GM19239 (cell line): ENCODE results near the gene GALNT9.
"Not testable (repeated sequence)": the region's sequence is repeated elsewhere in the genome, so short reads cannot be mapped to it uniquely, and the experiment has no call there.

Source experiments
- DNase-seq: peaks from one replicate; pipeline ENCODE4 v3.0.0; 2011; ENCODE audit warnings: low spot score; ENCODE audit not compliant: insufficient read length
- FAIRE-seq: peaks from 2 replicates; lab custom pipeline; 2011; peaks lifted over from hg19 to GRCh38; lab: Jason Lieb, UNC

GALNT9 gene

DNA sequence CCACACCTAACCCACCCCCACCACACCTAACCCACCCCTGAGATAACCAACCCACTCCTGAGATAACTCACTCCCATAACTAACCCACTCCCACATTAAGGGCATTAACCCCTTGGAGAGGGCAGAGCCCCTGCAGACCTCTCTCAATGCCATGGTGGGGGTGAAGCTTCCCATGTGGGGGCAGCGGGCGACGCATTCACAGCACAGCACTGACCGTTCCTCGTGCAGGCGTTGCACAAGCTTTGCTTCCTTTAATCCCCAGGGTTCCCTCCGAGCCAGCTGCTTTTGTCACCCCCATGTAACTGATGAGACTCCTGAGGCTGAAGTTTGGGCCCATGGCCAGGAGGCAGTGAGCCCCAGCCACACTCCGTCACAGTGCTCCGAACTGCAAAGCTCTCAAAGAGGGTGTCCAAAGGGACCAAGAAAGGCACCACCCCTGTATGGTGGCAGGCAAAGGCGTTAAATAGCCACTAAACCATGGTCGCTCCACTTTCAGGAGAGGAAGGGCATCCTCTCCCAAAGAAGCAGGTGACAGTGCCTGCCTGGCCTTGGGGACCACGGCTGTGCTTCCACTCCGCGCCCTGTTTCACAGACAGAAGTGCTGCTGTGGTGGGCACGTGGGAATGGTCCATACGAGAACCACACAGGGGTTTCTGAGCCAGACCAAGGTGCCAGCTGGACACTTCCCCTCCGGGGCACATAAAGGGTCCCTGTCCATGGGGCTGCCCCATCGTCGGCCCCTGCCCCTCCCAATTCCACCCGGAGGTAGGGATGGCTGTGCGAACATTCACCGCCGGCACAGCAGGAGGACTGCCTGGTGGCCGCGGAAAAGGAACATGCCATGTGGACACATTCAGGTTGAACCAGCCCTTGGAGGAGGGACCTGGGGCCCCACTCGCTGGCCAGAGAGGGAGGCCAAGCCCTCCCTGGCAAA lies 28.3 kb downstream of the GALNT9 start:
- no peak for DNase-seq
- FAIRE-seq = no peak

DNA sequence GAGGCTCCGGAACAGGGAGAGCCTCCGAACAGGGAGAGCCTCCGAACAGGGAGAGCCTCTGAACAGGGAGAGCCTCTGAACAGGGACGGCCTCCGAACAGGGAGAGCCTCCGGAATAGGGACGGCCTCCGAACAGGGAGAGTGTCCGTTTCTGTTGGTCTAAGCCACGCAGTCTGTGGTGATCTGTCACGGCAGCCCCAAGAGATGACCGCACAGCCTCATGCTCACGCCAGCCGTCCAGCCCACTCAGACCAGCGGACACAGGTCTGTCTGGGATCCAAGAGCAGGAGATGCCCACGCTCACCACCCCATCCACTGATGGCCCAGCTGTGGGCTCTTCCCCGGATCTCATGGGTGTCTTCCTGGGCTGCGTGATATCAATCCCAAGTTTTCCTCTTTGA lies 33.3 kb downstream of the GALNT9 start:
- FAIRE-seq (no peak), DNase-seq (no peak)

DNA sequence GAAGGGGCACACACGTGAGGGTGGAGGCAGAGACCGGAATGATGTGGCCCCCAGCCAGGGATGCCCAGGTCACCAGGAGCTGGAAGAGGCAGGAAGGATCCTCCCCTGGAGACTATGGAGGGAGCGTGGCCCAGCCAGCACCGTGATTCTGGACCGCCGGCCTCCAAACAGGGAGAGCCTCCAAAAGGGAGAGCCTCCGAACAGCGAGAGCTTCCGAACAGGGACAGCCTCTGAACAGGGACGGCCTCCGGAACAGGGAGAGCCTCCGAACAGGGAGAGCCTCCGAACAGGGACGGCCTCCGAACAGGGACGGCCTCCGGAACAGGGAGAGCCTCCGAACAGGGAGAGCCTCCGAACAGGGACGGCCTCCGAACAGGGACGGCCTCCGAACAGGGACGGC lies 33.8 kb downstream of the GALNT9 start:
- DNase-seq, FAIRE-seq: not testable (repeated sequence)

GRCh38 chr12:132295101-132295526 lies 34.3 kb downstream of the GALNT9 start:
- no peak for DNase-seq

DNA sequence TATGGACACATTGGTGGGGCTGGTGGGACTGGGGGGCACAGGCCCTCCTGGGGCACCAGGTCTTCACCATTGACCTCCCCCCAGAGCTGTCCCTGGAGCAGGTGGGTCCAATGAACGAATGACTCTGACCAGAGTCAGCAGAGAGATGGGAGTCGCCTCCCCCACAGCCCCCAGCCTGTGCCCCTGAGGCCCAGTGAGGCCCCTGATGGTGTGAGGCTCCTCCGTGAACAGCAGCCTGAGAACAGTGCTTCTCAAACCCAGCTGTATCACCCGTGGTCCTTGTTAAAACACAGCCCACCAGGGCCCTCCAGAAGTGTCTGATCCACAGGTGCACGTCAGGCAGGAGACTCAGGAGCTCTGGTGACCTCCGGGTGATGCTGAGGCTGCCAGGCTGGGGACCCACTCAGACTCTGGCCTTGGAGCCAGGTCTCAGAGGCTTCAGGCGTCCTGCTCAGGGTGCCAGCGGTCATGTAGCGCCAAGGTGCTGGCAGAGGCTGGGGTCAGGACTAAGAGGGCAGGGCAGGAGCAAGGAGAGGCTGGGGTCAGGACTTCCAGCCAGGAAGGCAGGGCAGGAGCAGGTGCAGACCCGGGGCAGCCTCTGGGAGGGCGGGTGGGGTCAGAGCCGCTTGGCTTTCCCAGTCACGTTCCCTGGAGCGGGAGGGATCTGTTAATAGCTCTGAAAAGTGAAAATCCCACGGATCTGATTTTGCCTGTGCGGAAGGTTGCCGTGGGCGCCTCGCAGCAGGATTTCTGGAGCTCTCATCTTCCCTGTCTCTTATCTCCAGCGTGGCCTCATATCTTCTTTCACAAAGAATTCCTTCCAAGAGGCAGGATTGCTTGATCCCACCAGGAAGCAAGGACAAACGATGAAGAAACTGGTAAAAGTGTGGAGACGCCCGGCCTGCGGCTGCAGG lies 35.0 kb downstream of the GALNT9 start:
- DNase-seq = no peak

More at GRCh38 chr12:132295101-132295526, 34.3 kb downstream of the GALNT9 start:
- no peak for FAIRE-seq

DNA sequence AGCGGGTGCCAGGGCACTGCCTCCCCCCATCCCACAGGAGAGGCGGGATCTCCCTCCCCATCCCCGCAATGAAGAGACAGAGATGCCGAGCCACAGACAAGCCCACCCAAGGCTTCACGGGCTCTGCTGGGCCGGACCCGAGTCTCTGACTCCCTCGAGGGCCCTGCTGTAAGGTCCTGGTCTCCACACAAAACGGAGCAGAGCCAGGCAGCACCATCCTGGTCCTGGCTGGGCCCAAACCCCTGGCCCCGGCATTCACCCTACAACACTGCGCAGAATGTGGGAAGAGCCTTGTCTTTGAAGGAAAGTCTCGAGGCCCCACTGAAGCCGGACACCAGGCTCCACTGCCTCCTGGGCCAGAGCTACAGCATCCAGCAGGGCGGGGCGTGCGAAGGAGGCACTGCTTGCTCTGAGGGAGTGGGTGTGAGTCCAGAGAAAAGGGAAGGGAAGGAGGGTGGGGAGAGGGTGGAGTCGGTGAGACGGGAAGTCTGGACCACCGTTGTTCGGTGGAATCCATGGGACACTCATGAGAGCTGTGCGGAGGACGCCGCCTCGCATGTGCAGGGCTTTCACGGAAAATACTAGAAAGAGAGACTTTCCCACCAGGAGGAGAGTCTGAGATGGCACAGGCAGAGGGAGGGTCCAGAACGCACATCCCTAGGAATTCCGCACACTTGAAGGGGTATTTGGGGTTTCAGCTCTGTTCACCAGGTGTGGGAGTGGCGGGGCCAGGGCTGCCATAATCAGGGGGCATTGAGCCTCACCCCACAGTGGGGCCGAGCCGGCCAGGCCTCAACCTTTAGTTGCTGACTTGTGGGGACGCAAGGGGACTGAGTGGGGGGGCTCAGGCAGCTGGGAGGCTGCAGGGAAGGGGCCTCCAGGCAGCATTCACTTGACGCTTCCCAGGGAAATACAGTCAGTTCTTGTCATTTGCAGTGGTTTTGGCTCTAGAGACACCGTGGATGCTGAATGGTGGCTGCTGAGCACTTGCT lies 36.8 kb downstream of the GALNT9 start:
- no peak for DNase-seq
- no peak for FAIRE-seq

More for the DNA sequence above, 35.0 kb downstream of the GALNT9 start:
- FAIRE-seq = no peak

DNA sequence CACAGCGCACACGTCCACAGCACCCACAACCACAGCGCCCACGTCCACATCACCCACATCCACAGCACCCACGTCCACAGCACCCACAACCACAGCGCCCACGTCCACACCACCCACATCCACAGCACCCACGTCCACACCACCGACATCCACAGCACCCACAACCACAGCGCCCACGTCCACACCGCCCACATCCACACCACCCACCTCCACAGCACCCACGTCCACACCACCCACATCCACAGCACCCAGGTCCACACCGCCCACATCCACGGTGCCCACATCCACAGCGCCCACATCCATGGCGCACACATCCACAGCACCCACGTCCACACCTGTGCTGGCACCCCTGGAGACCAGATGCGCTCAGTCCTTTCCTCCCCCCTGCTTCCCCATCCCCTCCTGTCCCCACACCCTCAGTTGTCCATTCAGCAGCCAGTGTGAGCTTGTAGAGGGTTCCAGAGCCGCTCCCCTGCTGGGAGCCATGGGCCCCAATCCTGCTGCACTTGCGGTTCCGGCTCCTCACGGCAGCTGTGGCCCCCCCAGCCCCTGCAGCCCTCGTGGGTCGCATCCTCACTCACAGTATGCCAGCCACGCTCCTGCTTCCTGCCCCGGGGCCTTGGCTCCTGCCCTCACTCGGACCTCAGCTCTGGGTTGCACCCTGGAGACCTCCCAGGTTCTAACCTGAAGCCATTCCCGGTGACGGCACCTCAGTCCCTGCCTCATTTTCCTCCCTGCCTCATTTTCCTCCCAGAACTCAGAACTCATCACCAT lies 37.8 kb downstream of the GALNT9 start:
- DNase-seq (no peak), FAIRE-seq (no peak)

GRCh38 chr12:132290203-132290540 lies 39.2 kb downstream of the GALNT9 start:
- DNase-seq = no peak
- FAIRE-seq = no peak

- DNase-seq = no peak
- no peak for FAIRE-seq
Measured at GRCh38 chr12:132289356-132290202, 39.8 kb downstream of the GALNT9 start.

- FAIRE-seq = no peak
- DNase-seq = no peak
Measured at GRCh38 chr12:132288516-132289215, 40.7 kb downstream of the GALNT9 start.

DNA sequence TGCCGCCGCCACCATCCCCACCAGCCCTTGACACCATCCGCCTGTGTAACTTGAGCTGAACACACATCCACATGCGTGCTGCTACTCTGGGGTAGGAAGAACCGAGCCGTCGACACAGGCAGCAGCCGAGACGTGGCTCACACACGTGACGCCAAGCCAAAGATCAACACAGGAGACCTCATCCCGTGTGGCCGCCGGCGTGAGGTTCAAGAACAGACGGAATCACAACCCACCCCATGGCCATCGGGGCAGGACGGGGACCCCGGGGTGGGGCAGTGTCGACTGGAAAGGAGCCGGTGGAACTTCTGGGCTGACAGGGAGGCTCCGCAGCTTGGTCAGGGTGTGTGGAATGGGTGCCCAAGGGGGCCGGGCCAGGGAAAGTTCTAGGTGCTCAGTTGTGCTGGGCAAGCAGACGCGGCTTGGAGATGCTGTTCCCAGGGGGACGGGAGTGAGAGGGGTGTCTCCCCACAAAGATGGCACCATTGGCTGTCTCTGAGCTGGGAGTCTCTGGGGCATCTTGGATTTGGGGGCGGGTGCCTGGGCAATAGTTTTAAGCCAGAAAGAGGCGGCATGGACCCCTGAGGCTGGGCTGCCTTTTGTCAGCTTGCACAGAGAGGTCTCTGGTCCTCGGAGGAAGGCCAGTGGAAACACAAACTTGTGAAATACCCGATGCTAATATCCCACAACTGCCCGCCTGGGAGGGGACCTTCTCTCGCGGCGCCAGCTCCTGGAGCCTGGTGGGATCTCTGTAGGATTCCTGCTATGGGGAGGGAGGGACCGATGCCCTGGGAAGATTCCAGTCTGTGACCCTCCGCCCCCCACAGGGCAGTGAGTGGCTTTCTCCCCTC lies 41.8 kb downstream of the GALNT9 start:
- FAIRE-seq = no peak
- no peak for DNase-seq

DNA sequence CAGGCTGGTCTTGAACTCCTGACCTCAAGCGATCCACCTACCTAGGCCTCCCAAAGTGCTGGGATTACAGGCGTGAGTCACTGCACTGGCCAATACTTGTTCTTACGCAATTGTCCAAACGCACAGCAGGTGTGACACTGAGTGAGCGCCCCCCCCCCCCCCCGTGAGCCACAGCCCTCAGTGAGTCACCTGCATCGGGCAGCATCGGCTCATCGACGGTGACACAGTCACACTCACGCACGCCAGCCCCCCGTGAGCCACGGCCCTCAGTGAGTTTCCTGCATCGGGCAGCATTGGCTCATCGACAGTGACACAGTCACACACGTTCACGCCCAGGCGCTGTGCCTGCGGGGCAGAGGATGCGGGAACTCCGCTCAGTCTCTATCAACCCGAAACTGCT lies 42.5 kb downstream of the GALNT9 start:
- no peak for DNase-seq
- FAIRE-seq = no peak

- no peak for FAIRE-seq
Measured at GRCh38 chr12:132285991-132286681, 43.3 kb downstream of the GALNT9 start.

DNA sequence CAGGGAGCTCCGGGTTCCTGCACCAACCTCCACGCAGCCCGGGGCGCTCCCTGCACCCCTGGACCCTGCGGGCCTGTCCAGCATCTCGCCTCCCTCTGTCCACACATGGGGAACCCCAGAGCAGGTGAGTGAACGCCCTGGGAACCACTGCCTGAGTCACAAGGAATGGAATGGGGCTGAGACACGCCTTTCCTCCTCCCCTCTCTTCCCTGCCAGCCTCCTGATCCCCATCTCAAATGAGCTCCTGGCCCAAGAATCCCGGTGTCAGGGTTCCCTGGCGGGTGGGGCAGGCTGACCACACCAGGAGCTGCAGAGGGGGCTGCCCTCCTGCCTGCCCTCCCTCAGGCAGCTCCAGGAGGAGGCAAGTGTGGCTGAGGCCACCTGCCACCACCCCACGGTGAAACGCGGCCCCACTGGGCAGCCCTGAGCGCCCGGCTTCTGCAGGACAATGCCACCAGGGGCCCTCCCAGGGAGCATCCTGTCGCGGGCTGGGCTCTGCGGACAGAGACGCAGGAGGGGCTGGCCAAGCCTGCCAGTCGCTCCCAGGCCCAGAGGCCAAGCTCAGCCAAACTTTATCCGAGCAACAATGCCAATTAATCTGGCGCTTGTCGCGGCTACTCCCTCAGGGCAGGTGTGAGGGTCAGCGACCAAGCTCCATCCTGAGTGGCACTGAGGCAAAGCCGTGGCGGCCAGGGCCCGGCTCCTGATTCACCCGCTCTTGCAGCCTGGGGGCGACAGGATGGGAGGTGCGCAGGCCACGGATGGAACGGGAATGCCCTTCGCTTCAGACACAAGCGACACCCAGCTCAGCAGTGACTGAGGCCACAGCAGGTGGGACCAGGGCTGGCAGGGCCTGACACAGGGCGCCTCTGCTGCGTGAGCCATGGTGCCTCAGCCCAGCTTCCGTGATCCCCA lies 44.3 kb downstream of the GALNT9 start:
- no peak for DNase-seq
- no peak for FAIRE-seq

More at GRCh38 chr12:132285991-132286681, 43.3 kb downstream of the GALNT9 start:
- no peak for DNase-seq
